Type B pancreatic cell (in vitro differentiated cells): ENCODE measurements around the gene CERS6. TPM values are rescaled to one million over a fixed set of nuclear protein-coding genes. Genes with fewer than 3 reads are reported as not detected.

Experiments
- DNase-seq: peaks from one replicate; pipeline ENCODE4 v3.0.0; 2021; ENCODE audit warnings: mixed read lengths; ENCODE audit not compliant: unreplicated experiment; ENCODE audit errors: extremely low spot score
- H3K27ac Mint-ChIP-seq: 2 replicates; pipeline ENCODE4 v1.8.0; 2021; ENCODE audit warnings: mild to moderate bottlenecking, mixed read lengths
- H3K27me3 Mint-ChIP-seq: 2 replicates; pipeline ENCODE4 v1.8.0; 2021; ENCODE audit warnings: mixed read lengths
- H3K36me3 Mint-ChIP-seq: 2 replicates; pipeline ENCODE4 v1.8.0; 2021; ENCODE audit warnings: mixed read lengths
- H3K4me1 Mint-ChIP-seq: one replicate; pipeline ENCODE4 v1.8.0; 2021; ENCODE audit warnings: mixed read lengths; ENCODE audit not compliant: unreplicated experiment
- H3K4me3 Mint-ChIP-seq: 2 replicates; pipeline ENCODE4 v1.8.0; 2021; ENCODE audit warnings: mild to moderate bottlenecking, mixed read lengths
- H3K9me3 Mint-ChIP-seq: 2 replicates; pipeline ENCODE4 v1.8.0; 2021; ENCODE audit warnings: mixed read lengths
- total RNA-seq: library from RNA; stranded (reverse); gene quantifications from 2 replicates; pipeline ENCODE4 v1.2.1, GENCODE V29; 2021; ENCODE audit warnings: low replicate concordance
- TF ChIP-seq, protein P1 (sequence below): fragments of 200-600 bp; sonication (generic); conservative IDR thresholded peaks from 2 replicates; pipeline ENCODE4 v1.5.0; 2021; ENCODE audit warnings: antibody characterized with exemption, mild to moderate bottlenecking

The CERS6 gene
- total RNA-seq, 1 donor from 2014 or later, result 43.0 TPM

DNA sequence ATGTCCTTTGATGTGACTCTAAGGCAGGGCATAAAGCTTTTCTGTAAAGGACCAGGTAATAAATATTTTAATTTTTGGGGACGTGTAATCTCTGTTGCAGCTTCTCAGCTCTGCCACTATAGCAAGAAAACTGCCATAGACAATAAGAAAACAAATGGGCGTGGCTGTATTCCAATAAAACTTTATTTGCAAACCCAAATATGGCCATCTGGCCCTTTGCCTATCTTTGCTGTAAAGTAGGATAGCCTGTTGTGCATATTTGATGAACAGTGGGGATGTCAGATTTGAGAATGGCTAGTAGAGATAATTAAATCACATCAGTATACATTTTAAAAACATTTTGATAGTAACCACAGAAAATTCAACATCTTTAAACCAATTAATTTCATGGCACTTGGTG, 250.7 kb downstream of the CERS6 start:
- no peak overlapping the region for H3K27ac Mint-ChIP-seq
- H3K36me3 Mint-ChIP-seq, result peaks cover 16% of the 10 kb centered on the region
- H3K9me3 Mint-ChIP-seq, result no peaks in the 10 kb centered on the region
- DNase-seq, result no peak
- H3K27me3 Mint-ChIP-seq, result no peaks in the 10 kb centered on the region
- TF ChIP-seq, protein P1, sequence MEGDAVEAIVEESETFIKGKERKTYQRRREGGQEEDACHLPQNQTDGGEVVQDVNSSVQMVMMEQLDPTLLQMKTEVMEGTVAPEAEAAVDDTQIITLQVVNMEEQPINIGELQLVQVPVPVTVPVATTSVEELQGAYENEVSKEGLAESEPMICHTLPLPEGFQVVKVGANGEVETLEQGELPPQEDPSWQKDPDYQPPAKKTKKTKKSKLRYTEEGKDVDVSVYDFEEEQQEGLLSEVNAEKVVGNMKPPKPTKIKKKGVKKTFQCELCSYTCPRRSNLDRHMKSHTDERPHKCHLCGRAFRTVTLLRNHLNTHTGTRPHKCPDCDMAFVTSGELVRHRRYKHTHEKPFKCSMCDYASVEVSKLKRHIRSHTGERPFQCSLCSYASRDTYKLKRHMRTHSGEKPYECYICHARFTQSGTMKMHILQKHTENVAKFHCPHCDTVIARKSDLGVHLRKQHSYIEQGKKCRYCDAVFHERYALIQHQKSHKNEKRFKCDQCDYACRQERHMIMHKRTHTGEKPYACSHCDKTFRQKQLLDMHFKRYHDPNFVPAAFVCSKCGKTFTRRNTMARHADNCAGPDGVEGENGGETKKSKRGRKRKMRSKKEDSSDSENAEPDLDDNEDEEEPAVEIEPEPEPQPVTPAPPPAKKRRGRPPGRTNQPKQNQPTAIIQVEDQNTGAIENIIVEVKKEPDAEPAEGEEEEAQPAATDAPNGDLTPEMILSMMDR, result no peak
- H3K4me1 Mint-ChIP-seq, result peaks cover 11% of the 10 kb centered on the region
- H3K4me3 Mint-ChIP-seq, result no peak overlapping the region

DNA sequence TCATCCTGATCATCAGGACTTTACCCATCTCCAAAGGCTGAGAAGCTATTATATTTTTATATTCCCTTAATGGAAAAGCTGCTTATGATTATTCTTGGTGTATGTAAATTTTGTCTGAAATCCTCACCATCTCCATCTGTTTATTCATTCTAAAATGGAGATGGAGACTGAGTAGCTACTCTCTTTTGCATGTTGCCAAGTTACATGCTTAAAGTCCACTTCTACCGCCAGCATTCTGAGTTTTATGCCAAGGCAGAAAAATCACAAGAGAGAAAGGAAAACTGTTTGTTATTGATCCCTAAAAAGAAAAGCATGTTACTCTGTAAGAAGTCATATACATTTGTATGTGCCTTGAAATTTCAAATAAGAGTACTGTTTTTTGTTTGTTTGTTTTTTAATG, 252.0 kb downstream of the CERS6 start:
- no peak overlapping the region for H3K4me3 Mint-ChIP-seq
- DNase-seq, result no peak
- TF ChIP-seq, protein P1, result no peak
- H3K27me3 Mint-ChIP-seq, result no peaks in the 10 kb centered on the region
- peaks cover 11% of the 10 kb centered on the region for H3K4me1 Mint-ChIP-seq
- H3K9me3 Mint-ChIP-seq, result no peaks in the 10 kb centered on the region
- H3K27ac Mint-ChIP-seq, result no peak overlapping the region
- H3K36me3 Mint-ChIP-seq, result peaks cover 19% of the 10 kb centered on the region

DNA sequence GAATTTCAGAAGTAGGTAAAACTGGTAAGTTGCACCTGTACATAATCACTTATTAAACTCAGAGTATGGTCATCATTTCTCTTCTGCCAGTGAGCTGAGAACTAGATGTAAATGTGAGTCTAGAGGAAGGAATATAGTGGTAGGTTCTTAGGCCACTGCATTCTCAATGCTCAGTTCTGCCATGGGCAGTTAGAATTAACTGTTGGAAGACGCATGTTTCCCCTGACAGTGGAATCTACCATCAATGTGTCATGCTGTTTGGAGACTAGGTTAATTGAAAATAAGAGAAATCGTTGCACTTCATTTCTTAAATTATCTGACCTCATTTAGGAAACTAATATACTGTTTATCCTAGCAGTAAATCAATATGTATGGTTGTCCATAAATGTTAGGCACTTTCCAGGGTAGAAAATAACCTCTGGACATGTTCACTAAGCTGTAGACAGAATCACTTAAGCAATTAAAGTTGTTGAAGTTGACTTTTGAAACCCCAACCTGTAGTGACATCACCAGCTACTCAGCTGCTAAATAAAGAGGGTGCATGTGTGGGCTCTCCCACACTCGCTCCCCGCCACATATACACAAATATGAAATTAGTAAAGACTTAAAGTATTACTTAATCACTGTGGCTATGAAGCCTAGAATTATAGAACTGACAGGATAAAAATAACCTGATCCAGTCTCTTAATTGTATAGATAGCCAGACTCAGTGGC, 254.8 kb downstream of the CERS6 start:
- Mint-ChIP-seq H3K9me3 (no peaks in the 10 kb centered on the region), H3K4me3 (no peak overlapping the region)

DNA sequence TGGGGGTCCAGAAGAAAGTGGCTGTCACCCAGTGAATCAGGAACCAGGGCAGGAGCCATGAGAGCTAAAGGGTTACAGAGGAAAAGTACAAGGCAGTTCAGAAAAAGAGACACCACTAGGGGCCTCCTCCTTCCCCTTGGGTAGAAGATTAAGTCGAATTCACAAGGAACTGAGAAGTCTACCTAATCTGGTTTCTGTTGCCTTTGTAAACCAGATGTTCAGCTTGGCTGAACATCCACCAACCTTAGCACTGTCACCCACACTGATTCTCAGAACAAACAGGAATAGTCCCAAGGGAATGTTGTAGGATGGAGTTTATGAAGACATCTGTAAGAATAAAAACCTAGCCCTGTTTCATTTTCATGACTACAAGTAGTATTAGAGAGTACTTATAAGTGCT, 256.0 kb downstream of the CERS6 start:
- no peaks in the 10 kb centered on the region for H3K27me3 Mint-ChIP-seq
- H3K9me3 Mint-ChIP-seq, result no peaks in the 10 kb centered on the region
- peaks cover 9% of the 10 kb centered on the region for H3K36me3 Mint-ChIP-seq
- no peak overlapping the region for H3K27ac Mint-ChIP-seq
- TF ChIP-seq, protein P1, result no peak
- DNase-seq, result no peak
- H3K4me3 Mint-ChIP-seq, result no peak overlapping the region
- H3K4me1 Mint-ChIP-seq, result no peaks in the 10 kb centered on the region

More for the DNA sequence above, 254.8 kb downstream of the CERS6 start:
- H3K27ac Mint-ChIP-seq, result no peak overlapping the region
- peaks cover 9% of the 10 kb centered on the region for H3K36me3 Mint-ChIP-seq
- TF ChIP-seq, protein P1, result no peak
- no peaks in the 10 kb centered on the region for H3K27me3 Mint-ChIP-seq
- H3K4me1 Mint-ChIP-seq, result peaks cover 3% of the 10 kb centered on the region
- no peak for DNase-seq

DNA sequence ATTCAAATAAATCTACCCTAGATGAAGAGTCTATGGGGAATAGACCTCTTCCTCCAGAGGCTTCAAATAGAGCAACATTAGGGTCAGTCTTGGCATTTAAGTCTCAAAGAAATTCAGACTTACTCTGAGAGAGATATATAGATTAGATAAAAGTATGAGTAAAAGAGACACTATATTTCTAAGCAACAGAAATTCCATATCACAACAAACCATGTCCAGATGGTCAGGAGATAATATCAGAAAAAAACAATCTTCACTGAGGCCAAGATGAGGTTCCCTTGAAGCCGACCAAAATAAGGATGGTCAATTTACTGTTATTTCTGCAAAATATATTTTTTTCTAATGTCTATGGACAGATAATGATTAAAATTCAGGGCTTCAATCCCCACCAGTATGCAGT, 257.3 kb downstream of the CERS6 start:
- TF ChIP-seq, protein P1, result no peak
- no peak overlapping the region for H3K27ac Mint-ChIP-seq

DNA sequence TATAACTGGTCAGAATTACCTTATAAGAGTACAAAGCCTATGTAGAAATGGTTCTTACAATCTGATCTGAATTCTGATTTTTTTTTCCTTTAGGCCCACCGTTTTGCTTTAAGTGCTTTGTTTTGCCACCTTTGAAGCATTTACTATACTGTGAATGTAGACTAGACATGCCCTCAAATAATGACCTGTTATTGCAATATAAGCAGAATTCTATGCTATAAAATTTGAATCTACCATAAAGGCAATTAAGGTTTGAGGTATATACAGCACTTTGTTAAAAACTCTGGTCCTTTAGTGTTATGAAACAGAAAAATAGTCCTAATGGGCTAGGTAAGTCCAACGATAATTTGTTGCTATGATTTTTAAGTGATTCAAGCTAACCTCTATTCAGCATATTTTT, 259.8 kb downstream of the CERS6 start:
- Mint-ChIP-seq H3K36me3 (peaks cover 28% of the 10 kb centered on the region), H3K27ac (no peak overlapping the region), H3K27me3 (no peaks in the 10 kb centered on the region), H3K9me3 (no peaks in the 10 kb centered on the region), H3K4me3 (no peak overlapping the region), H3K4me1 (no peaks in the 10 kb centered on the region)
- TF ChIP-seq, protein P1, result no peak
- DNase-seq, result no peak

More for the DNA sequence above, 257.3 kb downstream of the CERS6 start:
- Mint-ChIP-seq H3K4me3 (no peak overlapping the region), H3K9me3 (no peaks in the 10 kb centered on the region), H3K36me3 (peaks cover 13% of the 10 kb centered on the region), H3K4me1 (no peaks in the 10 kb centered on the region), H3K27me3 (no peaks in the 10 kb centered on the region)
- no peak for DNase-seq
